NB4 (cell line): ENCODE measurements around the gene SMYD1.

Source experiments
- DNase-seq: peaks from one replicate; pipeline ENCODE4 v3.0.0; 2010; ENCODE audit warnings: low read depth
- H3K4me3 ChIP-seq: one replicate; pipeline ENCODE4 v1.5.1; 2011; ENCODE audit warnings: mild to moderate bottlenecking, low read depth, low read length, moderate library complexity
- MYC ChIP-seq: IDR thresholded peaks from 2 replicates; pipeline ENCODE4 v1.6.1; 2011; ENCODE audit warnings: low read depth, low read length
- POLR2A ChIP-seq: IDR thresholded peaks from 2 replicates; pipeline ENCODE4 v1.6.1; 2011; ENCODE audit warnings: mild to moderate bottlenecking; ENCODE audit not compliant: insufficient read length; ENCODE audit errors: extremely low read depth
- TF ChIP-seq, protein P1 (sequence below): IDR thresholded peaks from one replicate; pipeline ENCODE4 v1.5.1; 2012; ENCODE audit warnings: low read depth, low read length
- TF ChIP-seq, protein P2 (sequence below): IDR thresholded peaks from 2 replicates; pipeline ENCODE4 v1.6.1; 2011; ENCODE audit warnings: low read depth, low read length

SMYD1 gene

GRCh38 chr2:88139804-88140203, 72.2 kb downstream of the SMYD1 start:
- H3K4me3 ChIP-seq = no peak overlapping the region
- no peak for DNase-seq
- TF ChIP-seq, protein P1, sequence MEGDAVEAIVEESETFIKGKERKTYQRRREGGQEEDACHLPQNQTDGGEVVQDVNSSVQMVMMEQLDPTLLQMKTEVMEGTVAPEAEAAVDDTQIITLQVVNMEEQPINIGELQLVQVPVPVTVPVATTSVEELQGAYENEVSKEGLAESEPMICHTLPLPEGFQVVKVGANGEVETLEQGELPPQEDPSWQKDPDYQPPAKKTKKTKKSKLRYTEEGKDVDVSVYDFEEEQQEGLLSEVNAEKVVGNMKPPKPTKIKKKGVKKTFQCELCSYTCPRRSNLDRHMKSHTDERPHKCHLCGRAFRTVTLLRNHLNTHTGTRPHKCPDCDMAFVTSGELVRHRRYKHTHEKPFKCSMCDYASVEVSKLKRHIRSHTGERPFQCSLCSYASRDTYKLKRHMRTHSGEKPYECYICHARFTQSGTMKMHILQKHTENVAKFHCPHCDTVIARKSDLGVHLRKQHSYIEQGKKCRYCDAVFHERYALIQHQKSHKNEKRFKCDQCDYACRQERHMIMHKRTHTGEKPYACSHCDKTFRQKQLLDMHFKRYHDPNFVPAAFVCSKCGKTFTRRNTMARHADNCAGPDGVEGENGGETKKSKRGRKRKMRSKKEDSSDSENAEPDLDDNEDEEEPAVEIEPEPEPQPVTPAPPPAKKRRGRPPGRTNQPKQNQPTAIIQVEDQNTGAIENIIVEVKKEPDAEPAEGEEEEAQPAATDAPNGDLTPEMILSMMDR = no peak
- TF ChIP-seq, protein P2, sequence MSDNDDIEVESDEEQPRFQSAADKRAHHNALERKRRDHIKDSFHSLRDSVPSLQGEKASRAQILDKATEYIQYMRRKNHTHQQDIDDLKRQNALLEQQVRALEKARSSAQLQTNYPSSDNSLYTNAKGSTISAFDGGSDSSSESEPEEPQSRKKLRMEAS = no peak
- TF ChIP-seq MYC (no peak), POLR2A (no peak)

DNA sequence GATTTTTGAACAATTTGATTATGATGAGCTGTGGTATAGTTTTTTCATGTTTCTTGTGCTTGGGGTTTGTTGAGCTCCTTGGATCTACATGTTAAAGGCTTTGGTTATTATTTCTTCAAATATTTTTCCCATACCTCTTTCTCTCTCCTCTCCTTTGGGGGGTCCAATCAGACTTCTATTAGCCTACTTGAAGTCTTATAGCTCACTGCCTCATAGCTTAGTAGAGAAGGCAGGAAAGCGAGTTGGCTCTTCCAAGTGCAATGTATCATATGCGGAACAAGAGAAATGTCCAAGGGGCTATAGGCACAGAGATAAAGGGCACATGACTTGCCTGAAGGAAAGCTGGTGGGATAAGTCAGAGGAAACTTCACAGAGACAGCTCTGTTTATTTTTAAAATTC, 74.3 kb downstream of the SMYD1 start:
- no peak overlapping the region for H3K4me3 ChIP-seq
- TF ChIP-seq, protein P2 = no peak
- TF ChIP-seq MYC = no peak
- no peak for TF ChIP-seq POLR2A
- TF ChIP-seq, protein P1 = no peak
- no peak for DNase-seq

GRCh38 chr2:88144271-88144670, 76.6 kb downstream of the SMYD1 start:
- TF ChIP-seq, protein P1 = no peak
- no peak for TF ChIP-seq POLR2A
- TF ChIP-seq, protein P2 = no peak
- TF ChIP-seq MYC = no peak

GRCh38 chr2:88144914-88145497, 77.4 kb downstream of the SMYD1 start:
- no peak overlapping the region for H3K4me3 ChIP-seq
- TF ChIP-seq, protein P1 = no peak
- TF ChIP-seq POLR2A = no peak
- TF ChIP-seq, protein P2 = no peak
- TF ChIP-seq MYC = no peak
- DNase-seq = no peak

More at GRCh38 chr2:88144271-88144670, 76.6 kb downstream of the SMYD1 start:
- no peak overlapping the region for H3K4me3 ChIP-seq
- no peak for DNase-seq

DNA sequence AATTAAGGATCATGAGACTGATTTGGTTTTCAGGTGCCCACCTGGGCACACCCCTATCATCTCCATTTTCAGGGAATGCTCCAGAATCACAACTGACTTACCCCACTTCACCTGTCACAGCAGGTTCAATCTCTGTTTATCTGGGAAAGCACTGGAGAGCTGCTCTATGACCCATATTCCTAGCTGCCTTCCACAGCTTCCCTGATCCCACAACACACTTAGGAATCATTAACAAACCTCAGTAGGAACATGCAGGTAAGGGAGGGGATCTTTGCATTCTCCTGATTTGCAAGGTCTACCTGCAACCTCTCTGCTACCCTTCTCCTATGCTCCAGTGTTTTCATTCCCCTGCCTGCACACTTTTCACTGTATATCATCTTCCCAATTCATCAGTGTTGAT, 79.0 kb downstream of the SMYD1 start:
- no peak for TF ChIP-seq MYC
- TF ChIP-seq, protein P2 = no peak
- TF ChIP-seq, protein P1 = no peak
- no peak for TF ChIP-seq POLR2A
- H3K4me3 ChIP-seq = no peak overlapping the region
- DNase-seq = no peak

- no peak overlapping the region for H3K4me3 ChIP-seq
- no peak for DNase-seq
- TF ChIP-seq POLR2A (no peak), MYC (no peak)
- TF ChIP-seq, protein P2 = no peak
- TF ChIP-seq, protein P1 = no peak
These were observed 79.5 kb downstream of the SMYD1 start for GRCh38 chr2:88147145-88147544.
